HuH-7 (cell line): ENCODE results near the gene IP6K1.
"Not testable (repeated sequence)": the region's sequence is repeated elsewhere in the genome, so short reads cannot be mapped to it uniquely, and the experiment has no call there.

Experiments used
- DNase-seq: peaks from one replicate; pipeline ENCODE4 v3.0.0; 2011; ENCODE audit warnings: low spot score

The IP6K1 gene

DNA sequence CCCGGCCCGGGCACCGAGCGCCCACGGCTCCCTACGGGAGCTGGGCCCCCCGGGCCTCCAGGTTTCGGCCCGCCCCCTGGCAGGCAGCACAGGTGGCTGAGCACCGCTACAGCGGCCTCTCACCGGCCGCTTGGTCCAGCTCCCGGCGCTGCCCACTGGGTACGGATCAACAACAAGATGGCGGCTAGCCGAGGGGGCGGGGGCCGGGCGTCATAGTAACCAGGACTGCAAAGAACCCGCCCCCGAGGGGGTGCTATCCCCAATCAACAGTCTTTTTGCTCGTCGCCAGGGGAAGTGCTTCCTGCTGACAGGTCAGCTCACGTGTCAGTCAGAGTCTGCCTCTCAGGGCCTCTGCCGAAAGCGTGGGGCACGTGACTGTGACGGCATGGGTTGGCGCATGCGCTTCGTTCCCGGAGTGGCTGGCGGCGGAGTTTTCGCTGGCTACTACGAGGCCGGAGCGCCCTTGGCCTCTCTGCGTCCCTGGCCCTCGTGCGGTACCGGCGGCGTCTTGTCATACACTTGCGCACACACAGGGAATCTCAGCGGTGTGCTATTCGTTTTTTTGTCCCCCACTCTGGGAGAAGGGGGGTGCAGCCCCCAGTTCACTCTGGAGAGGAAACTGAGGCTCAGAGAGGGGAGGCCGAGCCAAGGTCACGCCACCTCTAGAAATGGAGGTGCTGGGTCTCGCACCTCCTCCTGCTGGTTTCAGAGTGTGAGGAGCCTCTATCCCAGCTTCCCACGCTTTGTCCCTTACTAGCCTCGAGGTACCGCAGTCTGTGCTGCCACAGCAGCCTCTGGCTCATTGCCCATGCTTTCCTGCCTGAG is at the start of gene IP6K1:
TSS of gene IP6K1 (minus strand) at position 186 of the 825 bp plus-strand sequence. CDS start 38,502 bp downstream, outside the sequence.
- peak; percentile 99 for DNase-seq

DNA sequence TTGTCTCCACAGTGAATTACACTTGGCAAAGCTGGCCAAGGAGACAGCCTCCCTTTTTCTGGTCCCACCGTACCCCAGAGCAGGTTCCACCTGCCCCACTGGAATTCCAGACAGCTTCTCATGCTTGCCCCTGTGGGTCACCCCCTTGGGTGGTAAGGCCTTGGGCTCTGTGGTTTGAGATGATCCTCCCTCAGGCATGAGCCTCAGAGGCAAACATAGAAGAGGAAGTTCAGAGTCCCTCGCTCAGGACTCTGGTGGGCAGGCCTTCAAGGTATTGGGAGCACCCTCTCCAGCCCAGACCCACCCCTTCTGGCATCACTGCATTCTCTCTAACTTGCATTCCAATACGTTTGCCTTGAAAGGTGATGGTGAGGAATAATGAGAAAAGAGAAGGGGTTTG is 45.0 kb upstream of the IP6K1 start:
- DNase-seq = no peak

- no peak for DNase-seq
These were observed 39.7 kb upstream of the IP6K1 start for GRCh38 chr3:49826016-49826415.

DNA sequence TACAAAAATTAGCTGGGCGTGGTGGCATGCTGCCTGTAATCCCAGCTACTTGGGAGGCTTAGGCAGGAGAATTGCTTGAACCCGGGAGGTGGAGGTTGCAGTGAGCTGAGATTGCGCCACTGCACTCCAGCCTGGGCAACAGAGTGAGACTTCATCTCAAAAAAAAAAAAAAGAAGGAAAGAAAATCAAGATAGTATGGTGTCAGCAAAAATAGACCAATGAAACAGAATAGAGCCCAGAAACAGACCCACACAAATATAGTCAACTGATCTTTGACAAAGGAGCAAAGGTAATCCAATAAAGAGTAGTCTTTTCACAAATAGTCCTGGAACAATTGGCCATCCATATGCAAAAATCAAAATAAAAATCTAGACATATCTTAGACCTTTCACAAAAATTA is 36.8 kb upstream of the IP6K1 start:
- not testable (repeated sequence) for DNase-seq

DNA sequence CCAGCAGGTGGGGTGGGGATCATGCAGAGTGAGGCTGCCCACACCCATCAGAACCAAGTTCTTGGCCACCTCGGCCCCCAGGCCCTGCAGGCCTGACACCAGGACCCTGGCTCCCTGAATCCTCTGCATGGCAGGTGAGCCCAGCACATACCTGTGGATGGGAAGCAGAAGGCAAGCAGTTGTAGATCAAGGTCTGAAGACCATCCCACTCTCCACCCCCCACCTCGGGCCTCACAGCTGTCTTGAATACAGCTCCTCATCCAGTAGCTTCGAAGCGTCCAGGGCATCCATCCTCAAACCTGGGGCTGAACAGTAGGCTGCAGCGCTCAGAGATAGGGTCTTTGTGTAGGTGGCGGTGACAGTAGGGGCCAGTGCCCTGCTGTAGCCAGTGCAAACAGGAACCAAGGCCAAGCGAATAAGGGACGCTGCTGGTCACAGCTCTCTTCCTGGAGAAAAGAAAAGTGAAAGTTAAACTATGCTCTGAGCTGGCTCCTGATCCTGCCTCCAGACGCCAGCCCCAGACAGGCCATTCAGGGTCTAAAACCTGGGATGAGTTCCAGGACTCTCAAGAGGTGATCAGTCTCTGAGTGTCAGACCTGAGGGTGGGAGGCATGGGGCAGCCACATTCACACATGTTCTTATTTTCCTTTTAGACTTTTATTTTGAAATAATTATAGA is 27.3 kb upstream of the IP6K1 start, which contains the start of gene UBA7:
TSS of gene UBA7 (minus strand) at position 457 of the 678 bp plus-strand sequence. CDS start at position 291, 166 bp downstream.
- DNase-seq = no peak

DNA sequence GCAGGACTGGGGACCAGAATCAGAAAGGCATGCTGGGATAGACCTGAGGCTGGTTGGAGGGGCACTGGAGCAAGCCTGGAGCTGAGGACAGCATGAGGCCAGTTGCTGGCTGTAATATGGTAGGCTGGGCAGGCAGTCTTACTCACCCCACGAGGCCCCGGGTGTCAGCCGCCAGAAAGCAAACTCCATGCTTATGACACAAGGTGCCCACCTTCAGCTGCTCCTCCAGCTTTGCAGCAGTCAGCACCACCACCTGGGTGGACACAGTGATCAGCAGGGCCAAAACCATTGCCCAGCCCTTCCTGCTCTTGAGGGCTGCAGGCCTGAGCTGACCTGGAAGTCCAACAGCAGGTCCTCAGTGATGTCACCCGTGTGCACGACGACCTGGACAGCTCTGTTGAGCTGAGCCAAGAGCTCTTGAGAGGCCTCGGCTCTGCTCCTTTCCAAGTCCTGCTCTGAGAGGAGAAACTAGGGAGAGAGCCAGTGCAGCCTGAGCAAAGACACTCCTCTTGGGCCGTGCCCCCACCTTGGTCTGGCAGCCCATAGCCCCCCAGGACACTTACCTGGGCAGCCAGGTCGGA is 26.7 kb upstream of the IP6K1 start:
- DNase-seq = no peak

GRCh38 chr3:49807431-49808114 is 21.2 kb upstream of the IP6K1 start:
- DNase-seq = no peak

DNA sequence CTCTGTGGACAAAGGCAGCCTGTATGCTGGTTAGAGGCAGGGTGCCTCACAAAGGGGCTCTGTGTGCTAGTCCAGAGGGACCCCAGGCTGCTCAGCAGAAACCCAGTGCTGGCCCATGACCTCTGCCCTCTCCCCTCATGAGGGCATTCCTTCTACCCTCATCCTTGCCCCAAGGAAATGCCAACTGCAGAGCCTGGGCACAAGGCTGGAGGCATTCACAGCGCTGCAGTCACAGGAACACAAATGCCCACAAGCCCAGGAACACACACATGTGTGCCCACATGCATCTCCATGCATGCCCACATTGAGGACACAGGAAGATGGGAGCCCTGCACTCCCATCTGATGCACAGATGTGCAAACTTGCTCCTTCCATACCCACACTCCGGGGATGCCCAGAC is 20.5 kb upstream of the IP6K1 start:
- no peak for DNase-seq

DNA sequence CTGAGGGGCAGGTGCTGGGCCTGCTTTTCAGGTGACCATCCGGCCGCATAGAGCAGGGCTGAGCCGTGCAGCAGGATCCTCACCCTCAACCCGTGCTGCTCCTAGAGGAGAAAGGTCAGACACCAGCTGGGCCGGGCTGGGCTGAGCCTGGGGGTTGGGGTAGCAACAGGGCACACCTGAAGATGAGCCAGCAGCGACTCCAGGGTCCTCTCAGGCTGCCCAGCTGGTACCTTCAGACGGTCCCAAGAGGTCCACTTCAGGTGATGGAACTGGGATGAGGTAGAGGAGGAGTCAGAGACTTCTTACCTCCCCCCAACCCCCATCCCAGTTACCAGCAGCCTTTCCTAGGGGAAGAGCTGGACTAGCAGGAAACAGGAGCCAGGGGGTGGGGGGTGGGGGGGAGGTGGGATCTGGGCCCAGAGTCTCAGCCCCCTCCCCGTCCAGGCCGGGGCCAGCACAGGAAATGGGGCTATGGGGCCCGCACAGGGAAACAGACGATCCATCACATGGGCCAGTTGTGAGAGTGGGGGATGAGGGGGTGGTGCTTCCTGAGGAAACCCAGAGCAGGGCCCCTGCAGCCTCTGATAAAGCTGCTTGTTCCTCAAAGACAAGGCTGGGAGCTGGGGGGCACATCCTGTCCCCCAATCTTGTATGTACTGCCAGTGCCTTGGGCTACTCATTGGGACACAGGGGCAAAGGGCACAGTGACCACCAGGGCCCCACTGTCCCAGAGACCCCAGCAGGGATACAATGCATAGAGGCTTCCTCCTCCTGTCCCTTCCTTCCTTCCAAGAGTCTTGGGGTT is 19.8 kb upstream of the IP6K1 start:
- DNase-seq = no peak

DNA sequence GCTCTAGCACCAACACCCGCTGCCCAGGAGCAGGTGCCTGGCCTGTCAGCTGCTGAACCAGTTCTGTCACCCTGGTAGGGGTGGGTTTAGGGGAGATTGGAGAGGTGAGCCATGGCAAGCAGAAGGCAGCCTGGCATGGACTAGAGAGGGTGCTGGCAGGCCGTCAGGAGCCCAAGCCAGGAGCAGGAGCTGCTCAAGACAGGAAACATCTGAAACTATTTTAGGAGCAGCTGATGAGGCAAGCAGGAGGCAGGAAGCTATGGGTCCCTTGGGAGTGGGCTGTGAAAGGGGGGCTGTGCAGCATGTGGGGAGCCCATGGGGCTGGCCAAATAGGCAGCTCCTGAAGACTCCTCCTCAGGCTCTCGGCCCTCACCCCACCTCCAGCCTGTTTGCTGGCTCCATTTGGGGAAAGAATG is 19.0 kb upstream of the IP6K1 start:
- DNase-seq = no peak

DNA sequence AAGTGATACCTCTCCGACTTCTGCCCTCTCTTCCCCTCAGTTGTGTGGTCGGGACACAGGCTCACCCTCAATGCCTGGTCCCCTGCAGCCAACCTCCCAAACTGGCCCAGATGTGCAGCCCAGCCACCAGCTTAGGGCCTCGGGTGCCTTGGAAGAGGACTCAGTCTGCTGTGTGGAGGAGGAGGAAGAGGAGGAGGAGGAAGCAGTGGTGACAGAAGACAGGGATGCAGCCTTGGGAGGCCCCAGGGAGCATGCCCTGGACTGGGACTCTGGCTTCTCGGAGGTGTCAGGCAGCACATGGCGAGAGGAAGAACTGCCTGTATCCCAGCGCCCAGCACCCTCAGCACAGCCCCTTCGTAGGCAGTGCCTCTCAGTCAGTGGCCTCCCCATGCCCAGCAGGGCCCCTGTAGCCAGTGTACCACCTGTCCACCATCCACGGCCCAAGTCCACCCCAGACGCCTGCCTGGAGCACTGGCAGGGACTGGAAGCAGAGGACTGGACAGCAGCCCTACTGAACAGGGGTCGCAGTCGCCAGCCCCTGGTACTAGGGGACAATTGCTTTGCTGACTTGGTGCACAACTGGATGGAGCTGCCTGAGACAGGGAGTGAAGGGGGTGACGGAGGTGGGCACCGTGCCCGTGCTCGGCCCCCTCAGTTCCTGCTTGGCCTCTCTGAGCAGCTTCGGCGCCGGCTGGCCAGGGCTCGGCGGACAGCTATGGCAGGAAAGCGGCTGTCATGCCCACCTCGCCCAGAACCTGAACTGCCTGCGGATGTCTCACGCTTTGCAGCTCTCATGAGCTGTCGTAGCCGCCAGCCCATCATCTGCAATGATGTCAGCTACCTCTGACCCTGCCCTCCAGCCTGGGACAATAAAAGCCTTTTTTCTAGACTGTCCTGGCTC is 18.0 kb upstream of the IP6K1 start:
- no peak for DNase-seq

- no peak for DNase-seq
These were observed 17.3 kb upstream of the IP6K1 start for GRCh38 chr3:49803465-49804140.

- peak; percentile 87 for DNase-seq
These were observed 16.6 kb upstream of the IP6K1 start, which contains the start of gene INKA1 for GRCh38 chr3:49802719-49803464. Gene INKA1 (plus strand): TSS chr3:49803261. CDS start chr3:49803393, 132 bp downstream.

- DNase-seq = no peak
These were observed 14.8 kb upstream of the IP6K1 start for GRCh38 chr3:49801160-49801559.

DNA sequence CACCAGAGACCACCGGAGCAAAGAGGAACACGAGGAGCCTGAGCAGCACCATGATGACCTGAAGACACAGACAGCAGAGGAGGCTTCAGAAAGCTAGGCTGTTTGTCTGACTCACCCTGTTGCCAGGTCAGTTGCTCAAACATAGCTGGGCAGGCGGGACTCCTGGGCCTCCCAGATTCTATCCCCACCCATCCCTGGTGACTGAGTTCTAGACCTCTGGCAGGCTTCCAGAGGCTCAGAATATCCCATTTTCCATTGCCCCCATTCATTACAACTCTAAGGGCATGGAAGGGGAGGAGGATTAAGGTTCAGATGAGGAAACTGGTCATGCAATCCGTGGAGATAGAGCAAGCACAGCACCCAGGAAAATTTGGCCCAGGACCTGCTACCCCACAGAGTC is 13.4 kb upstream of the IP6K1 start, which contains the start of gene CDHR4:
TSS of gene CDHR4 (minus strand) at position 113 of the 400 bp plus-strand sequence. CDS start at position 52, 61 bp downstream.
- DNase-seq = no peak

DNA sequence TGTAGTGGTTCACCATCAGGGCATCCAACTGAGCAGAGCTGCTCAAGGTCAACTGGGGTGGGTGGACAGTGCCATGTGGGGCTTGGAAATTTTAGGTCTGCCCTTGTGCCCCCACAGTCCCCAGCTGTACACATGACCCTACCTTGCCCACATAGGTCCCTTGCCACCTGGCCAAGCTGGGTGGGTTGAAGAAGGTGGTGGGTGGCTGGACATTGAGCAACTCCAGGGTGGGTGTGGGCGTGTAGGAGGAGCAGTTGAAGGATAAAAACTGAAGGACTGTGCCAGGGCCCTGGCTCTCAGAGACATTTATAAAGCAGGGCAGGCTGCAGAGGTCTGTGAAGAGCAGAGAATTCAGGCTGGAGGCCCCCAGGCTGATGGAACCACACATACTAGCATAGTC is 12.8 kb upstream of the IP6K1 start:
- DNase-seq = no peak

- DNase-seq = no peak
These were observed 8.9 kb upstream of the IP6K1 start for GRCh38 chr3:49794926-49795905.

DNA sequence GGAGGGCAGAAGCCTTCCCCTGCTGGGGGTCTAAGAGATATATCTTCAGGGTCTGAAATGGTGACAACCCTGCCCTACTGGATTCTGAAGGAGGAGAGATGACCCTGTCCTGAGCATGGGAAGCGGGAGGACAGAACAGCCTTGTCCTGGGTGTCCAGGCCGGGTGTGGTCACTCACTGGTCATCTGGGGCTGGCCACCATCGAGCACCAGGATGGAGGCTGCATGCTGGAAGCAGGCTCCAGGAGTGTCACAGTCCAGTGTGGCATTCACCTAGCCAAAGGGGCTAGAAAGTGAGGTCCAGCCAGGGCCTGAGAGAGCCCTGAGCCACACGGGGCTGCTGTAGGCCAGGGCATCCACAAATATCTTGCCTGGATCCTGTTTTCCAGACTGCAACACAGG is 8.1 kb upstream of the IP6K1 start:
- DNase-seq = no peak
